ENCODE data around the gene COMMD3. TPM values are rescaled to one million over a fixed set of nuclear protein-coding genes. Genes with fewer than 3 reads are reported as not detected.

Gene COMMD3
- total RNA-seq, 1 experiment from 2014 or later, result 2.4 TPM

GRCh38 chr10:22349755-22350154, 33.6 kb downstream of the COMMD3 start:
- Histone ChIP-seq H3K4me2 (ENCODE audit: insufficient read depth, insufficient read length, low read length) (no peak overlapping the region), H2AFZ (ENCODE audit: low read length) (no peak overlapping the region), H2BK120ac (ENCODE audit: low read depth, low read length, poor library complexity, severe bottlenecking) (no peak overlapping the region), H3K9ac (ENCODE audit: extremely low read depth, insufficient read length, low read length) (no peak overlapping the region), H2BK15ac (ENCODE audit: low read depth, low read length) (no peak overlapping the region), H3K79me2 (ENCODE audit: insufficient read depth, low read length) (no peaks in the 10 kb centered on the region), H2BK5ac (ENCODE audit: insufficient read length, low read length) (no peak overlapping the region), H3K4ac (ENCODE audit: low read depth, low read length) (no peak overlapping the region), H3K4me1 (ENCODE audit: insufficient read depth, low read length) (peaks cover 4% of the 10 kb centered on the region; the same call in 1 of the 2 replicates), H3K56ac (ENCODE audit: insufficient read length, low read depth, low read length) (no peak overlapping the region), H3K79me1 (ENCODE audit: insufficient read depth, low read depth, low read length, poor library complexity, severe bottlenecking) (no peaks in the 10 kb centered on the region), H3K14ac (ENCODE audit: insufficient read depth, low read length) (no peak overlapping the region), H3K23ac (ENCODE audit: insufficient read length, low read depth, low read length) (no peak overlapping the region), H3K27ac (ENCODE audit: insufficient read length, low read depth, low read length) (no peak overlapping the region), H2BK20ac (ENCODE audit: low read depth, low read length, poor library complexity, severe bottlenecking) (no peak overlapping the region), H4K20me1 (ENCODE audit: control insufficient read depth, insufficient read depth, insufficient read length) (no peaks in the 10 kb centered on the region), H3K27me3 (ENCODE audit: insufficient read depth, low read length) (peaks cover 18% of the 10 kb centered on the region), H3T11ph (ENCODE audit: low read length) (no peak overlapping the region), H4K8ac (replicated peaks; ENCODE audit: insufficient read length, low read depth, low read length) (no peak overlapping the region), H4K91ac (ENCODE audit: insufficient read length, low read depth, low read length) (no peak overlapping the region), H4K5ac (ENCODE audit: insufficient read length, low read depth, low read length) (no peak overlapping the region), H3K9me3 (ENCODE audit: control insufficient read depth, low read depth, low read length) (no peaks in the 10 kb centered on the region), H2AK5ac (ENCODE audit: insufficient read length, low read length) (no peak overlapping the region), H3K23me2 (ENCODE audit: insufficient read length, low read depth, low read length, poor library complexity, severe bottlenecking) (peaks cover 9% of the 10 kb centered on the region), H3K18ac (ENCODE audit: insufficient read length, low read depth, low read length) (no peak overlapping the region), H2BK12ac (ENCODE audit: insufficient read length, low read depth, low read length) (no peak overlapping the region)
- no peak for DNase-seq
- no peak for TF ChIP-seq CTCF (conservative IDR thresholded peaks at IDR 0.05)
- Mint-ChIP-seq H3K36me3 (ENCODE audit: insufficient read depth in 1 of 3, low read depth in 3 of 3) (no peaks in the 10 kb centered on the region; a peak in 1 of 7 replicates), H3K4me3 (no peak overlapping the region), H3K9me3 (peaks cover 0 to 3% of the 10 kb centered on the region in 2 experiments; a peak in 3 of 5 replicates), H3K27ac (no peak overlapping the region), H3K4me1 (peaks cover 0 to 11% of the 10 kb centered on the region in 2 experiments; a peak in 2 of 4 replicates), H3K27me3 (ENCODE audit: low read depth) (peaks cover 72% of the 10 kb centered on the region)
- no CpG with 5 or more reads among the region's 1 CpG for WGBS (ENCODE audit: extremely low coverage, insufficient read length, low lambda C conversion rate)

Measured in H9 (cell line).